ENCODE measurements around the gene TYMS. TPM values are rescaled to one million over a fixed set of nuclear protein-coding genes. Genes with fewer than 3 reads are reported as not detected.

The TYMS gene
- total RNA-seq, 2 experiments from 2014 or later = 90.7 to 196 TPM

- CTCF ChIA-PET (ENCODE audit: unreplicated experiment) = no interaction called here
- Histone ChIP-seq H3K4me1 (ENCODE audit: insufficient read depth, low read length, poor library complexity, severe bottlenecking) (peaks cover 24% of the 10 kb centered on the region), H3K9me2 (ENCODE audit: insufficient read depth, low read length) (no peaks in the 10 kb centered on the region), H3K27ac (ENCODE audit: low read depth, low read length, poor library complexity, severe bottlenecking) (peak overlapping the region; percentile 91), H3K36me3 (ENCODE audit: insufficient read depth, low read length) (peaks cover 43% of the 10 kb centered on the region), H3K4me3 (ENCODE audit: low read depth, low read length, poor library complexity, severe bottlenecking) (peak overlapping the region; percentile 97), H3K9me3 (ENCODE audit: low read length) (peaks cover 4% of the 10 kb centered on the region; the same call in 1 of the 2 replicates), H4K20me1 (ENCODE audit: insufficient read depth, low read length) (no peaks in the 10 kb centered on the region), H2AFZ (ENCODE audit: low read length) (no peak overlapping the region; the same call in 1 of the 2 replicates), H3K4me2 (ENCODE audit: low read length) (peak overlapping the region; percentile 91), H3K79me2 (ENCODE audit: insufficient read depth, low read depth, low read length) (peaks cover 58% of the 10 kb centered on the region)
- intact Hi-C loops (cut with micrococcal nuclease; ENCODE audit: unreplicated experiment) = loop anchor here (5.0 kb wide), 1 partner anchor 53 kb away; the partner anchor contains the start of gene ENOSF1
- DNase-seq (ENCODE audit: low spot score) = no peak
- TF ChIP-seq EZH2phosphoT487 (IDR thresholded peaks at IDR 0.05; ENCODE audit: borderline replicate concordance, low read depth, low read length) = no peak
- TF ChIP-seq CTCF (conservative IDR thresholded peaks at IDR 0.05; ENCODE audit: low read length) = no peak
- POLR2A ChIA-PET = interaction anchor here (0.6 to 2.2 kb wide), 5 partner anchors 9 to 388 kb away, joined by 3 to 9 read pairs (median 5); no protein-coding TSS in a partner anchor
- TSS peak; percentile 50 for BruUV-seq (replicated peaks)
Measured at GRCh38 chr18:658947-659533, 1.6 kb downstream of the TYMS start.

GRCh38 chr18:659597-659996, 2.1 kb downstream of the TYMS start:
- CTCF ChIA-PET (ENCODE audit: unreplicated experiment) = no interaction called here
- DNase-seq (ENCODE audit: low spot score) = no peak

More at GRCh38 chr18:659597-659996, 2.1 kb downstream of the TYMS start:
- H3K4me1 ChIP-seq (ENCODE audit: insufficient read depth, low read length, poor library complexity, severe bottlenecking) = peaks cover 20% of the 10 kb centered on the region
- no peak overlapping the region for H2AFZ ChIP-seq (ENCODE audit: low read length)
- no peaks in the 10 kb centered on the region for H3K9me2 ChIP-seq (ENCODE audit: insufficient read depth, low read length)
- H3K4me3 ChIP-seq (ENCODE audit: low read depth, low read length, poor library complexity, severe bottlenecking) = peak overlapping the region; percentile 97
- no peak for TF ChIP-seq CTCF (conservative IDR thresholded peaks at IDR 0.05; ENCODE audit: low read length)
- no peak for TF ChIP-seq EZH2phosphoT487 (IDR thresholded peaks at IDR 0.05; ENCODE audit: borderline replicate concordance, low read depth, low read length)
- peak overlapping the region; percentile 91 for H3K27ac ChIP-seq (ENCODE audit: low read depth, low read length, poor library complexity, severe bottlenecking)
- H4K20me1 ChIP-seq (ENCODE audit: insufficient read depth, low read length) = no peaks in the 10 kb centered on the region
- H3K36me3 ChIP-seq (ENCODE audit: insufficient read depth, low read length) = peaks cover 42% of the 10 kb centered on the region
- intact Hi-C loops (cut with micrococcal nuclease; ENCODE audit: unreplicated experiment) = loop anchor here (5.0 kb wide), 1 partner anchor 53 kb away; the partner anchor contains the start of gene ENOSF1
- H3K79me2 ChIP-seq (ENCODE audit: insufficient read depth, low read depth, low read length) = peaks cover 53% of the 10 kb centered on the region
- peaks cover 4% of the 10 kb centered on the region; the same call in 1 of the 2 replicates for H3K9me3 ChIP-seq (ENCODE audit: low read length)
- BruUV-seq (replicated peaks) = no TSS peak
- H3K4me2 ChIP-seq (ENCODE audit: low read length) = peak overlapping the region; percentile 91
- POLR2A ChIA-PET = interaction anchor here (0.7 to 1.4 kb wide), 2 partner anchors 9 to 643 kb away, joined by 3 to 4 read pairs; no protein-coding TSS in a partner anchor

All from OCI-LY7 (cell line).